Esophagus squamous epithelium (tissue), 5 donors: Measurements from ENCODE around the gene RRAGD. TPM values are rescaled to one million over a fixed set of nuclear protein-coding genes. Genes with fewer than 3 reads are reported as not detected.

Experiments used
- DNase-seq: peaks from one replicate; lab custom pipeline; 2025; lab: John Stamatoyannopoulos, UW
- H3K27ac ChIP-seq, 4 donors: fragments of 200-600 bp; sonication (generic); one replicate each; pipeline ENCODE4 v1.5.1; 2016 to 2019; ENCODE audit warnings: mild to moderate bottlenecking in 1 of 4
- H3K27me3 ChIP-seq, 4 donors: fragments of 200-600 bp; sonication (generic); 1 replicate in 3 of 4; 2 replicates in 1 of 4; pipeline versions ENCODE4 v1.5.1 to v1.6.0; 2017 to 2021; ENCODE audit warnings: antibody characterized with exemption in 1 of 4
- H3K36me3 ChIP-seq, 3 donors: fragments of 200-600 bp; sonication (generic); one replicate each; pipeline ENCODE4 v1.5.1; 2016 to 2019
- H3K4me1 ChIP-seq, 3 donors: fragments of 200-600 bp; sonication (generic); one replicate each; pipeline ENCODE4 v1.5.1; 2017 to 2019
- H3K4me3 ChIP-seq, 4 donors: fragments of 200-600 bp; sonication (generic); 1 replicate in 3 of 4; 2 replicates in 1 of 4; pipeline ENCODE4 v1.5.1; 2016 to 2019; ENCODE audit warnings: mild to moderate bottlenecking in 2 of 4, moderate library complexity in 1 of 4
- H3K9me3 ChIP-seq, 3 donors: fragments of 200-600 bp; sonication (generic); one replicate each; pipeline ENCODE4 v1.5.1; 2016 to 2019
- CTCF ChIP-seq, 6 experiments: fragments of 450-650 bp in 4 of 6; fragments of 200-600 bp in 2 of 6; sonication (generic) in 2 of 6; IDR thresholded peaks; one replicate each; pipeline ENCODE4 v1.5.1; 2016 to 2019; ENCODE audit warnings: antibody characterized with exemption in 6 of 6, mild to moderate bottlenecking in 4 of 6, moderate library complexity in 4 of 6
- POLR2A ChIP-seq, 4 donors: fragments of 450-650 bp; IDR thresholded peaks; one replicate each; pipeline ENCODE4 v1.6.1; 2017; ENCODE audit warnings: antibody characterized with exemption in 4 of 4, mild to moderate bottlenecking in 4 of 4, moderate library complexity in 3 of 4
- WGBS, 2 donors: methylation state at CpG; one replicate each; pipeline ENCODE4 v1.1.5; 2018; 5-methylcytosine and 5-hydroxymethylcytosine counted together
- intact Hi-C: fragments of 100-400 bp; cut with DNase I; formaldehyde crosslinking; loops from one replicate; pipeline ENCODE4 v1.15.0; 2022
- total RNA-seq, 4 donors: library from RNA; depleted of rRNA; stranded (reverse); fragments of >200 nt; gene quantifications; one replicate each; pipeline ENCODE4 v1.1.0, GENCODE V29; 2016
- donor health status: DM: yes; HTN: yes; CAD: no.

The RRAGD gene
- total RNA-seq, 4 donors from 2014 or later = 21.1 to 67.1 (median 33.9) TPM

GRCh38 chr6:89433252-89434149 lies 21.4 kb upstream of the RRAGD start:
- Histone ChIP-seq H3K36me3 (no peaks in the 10 kb centered on the region), H3K4me1 (peaks cover 4 to 56% (median 15%) of the 10 kb centered on the region in 3 donors), H3K4me3 (peak overlapping the region; percentile 63 to 92 (median 84)), H3K9me3 (no peaks in the 10 kb centered on the region), H3K27ac (peak overlapping the region; percentile 31 to 69 (median 56)), H3K27me3 (no peaks in the 10 kb centered on the region)
- intact Hi-C loops = loop anchor here (5.0 kb wide), 1 partner anchor 179 kb away; no protein-coding TSS in a partner anchor
- 3 to 19% methylated on average over 7 to 9 of the region's 80 CpGs for WGBS, 2 donors
- TF ChIP-seq CTCF (IDR thresholded peaks at IDR 0.05) = no peak
- no peak for TF ChIP-seq POLR2A (IDR thresholded peaks at IDR 0.05)
- no peak for DNase-seq

- Histone ChIP-seq H3K27me3 (no peaks in the 10 kb centered on the region), H3K27ac (peak within 1 kb of the TSS; percentile 31 to 69 (median 56)), H3K36me3 (no peaks in the 10 kb centered on the region), H3K9me3 (no peaks in the 10 kb centered on the region), H3K4me1 (peaks cover 4 to 50% (median 15%) of the 10 kb centered on the region in 3 donors), H3K4me3 (peak within 1 kb of the TSS; percentile 63 to 92 (median 84))
- intact Hi-C loops = loop anchor here (5.0 kb wide), 1 partner anchor 179 kb away; no protein-coding TSS in a partner anchor
- 0% methylated on average over 2 to 5 of the region's 38 CpGs for WGBS, 2 donors
- DNase-seq = no peak
- TF ChIP-seq CTCF (IDR thresholded peaks at IDR 0.05) = peak; percentile 74 to 98 (median 96)
- no peak for TF ChIP-seq POLR2A (IDR thresholded peaks at IDR 0.05)
Measured at GRCh38 chr6:89432875-89433251, 20.8 kb upstream of the RRAGD start, which contains the start of gene ANKRD6. ANKRD6 (plus strand) TSS chr6:89433152; CDS start chr6:89566977, 133,825 bp downstream.

GRCh38 chr6:89430201-89430962 lies 18.3 kb upstream of the RRAGD start:
- DNase-seq = no peak
- WGBS, 2 donors = 45 to 48% methylated on average over 7 of the region's 7 CpGs
- Histone ChIP-seq H3K27me3 (no peaks in the 10 kb centered on the region), H3K27ac (no peak overlapping the region), H3K9me3 (no peaks in the 10 kb centered on the region), H3K36me3 (no peaks in the 10 kb centered on the region), H3K4me1 (peaks cover 4 to 35% (median 10%) of the 10 kb centered on the region in 3 donors), H3K4me3 (no peak overlapping the region)
- intact Hi-C loops = loop anchor here (5.0 kb wide), 1 partner anchor 182 kb away; no protein-coding TSS in a partner anchor
- TF ChIP-seq POLR2A (IDR thresholded peaks at IDR 0.05) = no peak
- no peak for TF ChIP-seq CTCF (IDR thresholded peaks at IDR 0.05)

- no peak overlapping the region for H3K27ac ChIP-seq
- TF ChIP-seq CTCF (IDR thresholded peaks at IDR 0.05) = no peak
- TF ChIP-seq POLR2A (IDR thresholded peaks at IDR 0.05) = no peak
- no peak for DNase-seq
- no peaks in the 10 kb centered on the region for H3K27me3 ChIP-seq
- intact Hi-C loops = no loop called here
- 89 to 94% methylated on average over 1 of the region's 1 CpG for whole genome bisulfite sequencing, 2 donors
- no peak overlapping the region for H3K4me3 ChIP-seq
- H3K4me1 ChIP-seq = peaks cover 4 to 23% (median 10%) of the 10 kb centered on the region in 3 donors
- H3K36me3 ChIP-seq = no peaks in the 10 kb centered on the region
- no peaks in the 10 kb centered on the region for H3K9me3 ChIP-seq
Measured at GRCh38 chr6:89416796-89417195, 4.7 kb upstream of the RRAGD start.
